Mesendoderm (in vitro differentiated cells): ENCODE results near the gene RAD18.

ENCODE experiments used
- DNase-seq: peaks from one replicate; pipeline ENCODE4 v3.0.0; 2013
- H2AK5ac ChIP-seq: 2 replicates; pipeline ENCODE4 v1.6.1; 2013; ENCODE audit warnings: low read length, inconsistent platforms
- H2BK120ac ChIP-seq: 2 replicates; pipeline ENCODE4 v1.6.1; 2013; ENCODE audit warnings: low read depth, mild to moderate bottlenecking, low read length, moderate library complexity, mixed read lengths
- H2BK15ac ChIP-seq: replicated peaks from 2 replicates; pipeline ENCODE4 v1.6.1; 2013; ENCODE audit warnings: low read depth, mild to moderate bottlenecking, moderate library complexity
- H2BK5ac ChIP-seq: 2 replicates; pipeline ENCODE4 v1.6.1; 2013; ENCODE audit warnings: low read length, inconsistent platforms
- H3K18ac ChIP-seq: 2 replicates; pipeline ENCODE4 v1.6.1; 2013; ENCODE audit warnings: mild to moderate bottlenecking, low read length, mixed read lengths
- H3K23ac ChIP-seq: one replicate; pipeline ENCODE4 v1.6.1; 2013; ENCODE audit warnings: low read length
- H3K27ac ChIP-seq: 2 replicates; pipeline ENCODE4 v1.5.1; 2013; ENCODE audit warnings: low read depth, mild to moderate bottlenecking, inconsistent platforms, low read length, moderate library complexity
- H3K27me3 ChIP-seq: 2 replicates; pipeline ENCODE4 v1.6.1; 2013; ENCODE audit warnings: low read length, control low read depth, mild to moderate bottlenecking, inconsistent platforms; ENCODE audit not compliant: insufficient read depth, poor library complexity
- H3K36me3 ChIP-seq: 2 replicates; pipeline ENCODE4 v1.6.1; 2013; ENCODE audit warnings: low read length, inconsistent platforms; ENCODE audit not compliant: control insufficient read depth, insufficient read depth
- H3K4ac ChIP-seq: one replicate; pipeline ENCODE4 v1.6.1; 2013; ENCODE audit warnings: low read depth, mild to moderate bottlenecking, low read length, moderate library complexity
- H3K4me1 ChIP-seq: 2 replicates; pipeline ENCODE4 v1.6.1; 2013; ENCODE audit warnings: low read depth, low read length, inconsistent platforms; ENCODE audit not compliant: control insufficient read depth
- H3K4me2 ChIP-seq: 2 replicates; pipeline ENCODE4 v1.6.1; 2013; ENCODE audit warnings: low read length
- H3K4me3 ChIP-seq: 2 replicates; pipeline ENCODE4 v1.5.1; 2013; ENCODE audit warnings: mild to moderate bottlenecking, low read length
- H3K56ac ChIP-seq: one replicate; pipeline ENCODE4 v1.6.1; 2013; ENCODE audit warnings: low read length
- H3K79me1 ChIP-seq: 2 replicates; pipeline ENCODE4 v1.6.1; 2013; ENCODE audit warnings: low read length, inconsistent platforms
- H3K79me2 ChIP-seq: 2 replicates; pipeline ENCODE4 v1.6.1; 2013; ENCODE audit warnings: mild to moderate bottlenecking, low read length; ENCODE audit not compliant: control insufficient read depth, insufficient read depth
- H3K9ac ChIP-seq: 2 replicates; pipeline ENCODE4 v1.6.1; 2013; ENCODE audit warnings: low read length, inconsistent platforms
- H4K5ac ChIP-seq: one replicate; pipeline ENCODE4 v1.6.1; 2013; ENCODE audit warnings: low read length
- H4K8ac ChIP-seq: one replicate; pipeline ENCODE4 v1.6.1; 2013; ENCODE audit warnings: low read depth, mild to moderate bottlenecking, control low read depth, low read length, moderate library complexity
- WGBS: extraction: QIAGEN DNeasy Blood & Tissue Kit; methylation state at CpG from one replicate; pipeline ENCODE4 v1.1.7; 2013; ENCODE audit warnings: low lambda C conversion rate, missing lambda C conversion rate; ENCODE audit not compliant: insufficient coverage; ENCODE audit errors: extremely low coverage; 5-methylcytosine and 5-hydroxymethylcytosine counted together

The RAD18 gene

GRCh38 chr3:8903191-8903590 is 60.1 kb downstream of the RAD18 start:
- no peaks in the 10 kb centered on the region for H3K4me1 ChIP-seq
- H4K5ac ChIP-seq = no peak overlapping the region
- no peak overlapping the region for H3K4me3 ChIP-seq
- no peak overlapping the region for H3K9ac ChIP-seq
- no peak overlapping the region for H4K8ac ChIP-seq
- H2BK120ac ChIP-seq = no peak overlapping the region
- no peak for DNase-seq
- no peaks in the 10 kb centered on the region for H3K36me3 ChIP-seq
- no peaks in the 10 kb centered on the region for H3K79me2 ChIP-seq
- H3K27ac ChIP-seq = no peak overlapping the region
- H3K18ac ChIP-seq = no peak overlapping the region
- no peaks in the 10 kb centered on the region for H3K79me1 ChIP-seq
- H3K27me3 ChIP-seq = no peaks in the 10 kb centered on the region
- H3K4ac ChIP-seq = no peak overlapping the region
- H2AK5ac ChIP-seq = no peak overlapping the region
- no peak overlapping the region for H3K23ac ChIP-seq
- H2BK15ac ChIP-seq = no peak overlapping the region
- no peak overlapping the region for H3K4me2 ChIP-seq
- H3K56ac ChIP-seq = no peak overlapping the region
- WGBS = 100% methylated on average over 1 of the region's 5 CpGs
- H2BK5ac ChIP-seq = no peak overlapping the region

GRCh38 chr3:8900869-8901268 is 62.4 kb downstream of the RAD18 start:
- DNase-seq = no peak
- Histone ChIP-seq H3K79me2 (no peaks in the 10 kb centered on the region), H2BK120ac (no peak overlapping the region), H3K18ac (no peak overlapping the region), H3K27ac (no peak overlapping the region), H4K5ac (no peak overlapping the region), H3K23ac (no peak overlapping the region), H3K4me3 (no peak overlapping the region), H3K4me2 (no peak overlapping the region), H3K56ac (no peak overlapping the region), H3K36me3 (no peaks in the 10 kb centered on the region), H2BK15ac (no peak overlapping the region), H3K9ac (no peak overlapping the region), H3K4me1 (no peaks in the 10 kb centered on the region), H2BK5ac (no peak overlapping the region), H2AK5ac (no peak overlapping the region), H3K79me1 (no peaks in the 10 kb centered on the region), H4K8ac (no peak overlapping the region), H3K27me3 (no peaks in the 10 kb centered on the region), H3K4ac (no peak overlapping the region)
- whole genome bisulfite sequencing = no CpG with 5 or more reads among the region's 3 CpGs

- Histone ChIP-seq H3K9ac (no peak overlapping the region), H3K27me3 (no peaks in the 10 kb centered on the region), H2BK5ac (no peak overlapping the region), H3K4me2 (no peak overlapping the region), H2BK15ac (no peak overlapping the region), H3K79me2 (no peaks in the 10 kb centered on the region), H3K23ac (no peak overlapping the region), H3K56ac (no peak overlapping the region), H2BK120ac (no peak overlapping the region), H3K36me3 (no peaks in the 10 kb centered on the region), H4K8ac (no peak overlapping the region), H3K4ac (no peak overlapping the region), H3K4me1 (no peaks in the 10 kb centered on the region), H3K27ac (no peak overlapping the region), H2AK5ac (no peak overlapping the region), H3K4me3 (no peak overlapping the region), H4K5ac (no peak overlapping the region), H3K18ac (no peak overlapping the region), H3K79me1 (no peaks in the 10 kb centered on the region)
- WGBS = no CpG with 5 or more reads among the region's 1 CpG
- DNase-seq = no peak
Observed at GRCh38 chr3:8899876-8900460, 63.3 kb downstream of the RAD18 start.

- Histone ChIP-seq H3K9ac (no peak overlapping the region), H4K8ac (no peak overlapping the region), H3K4me1 (no peaks in the 10 kb centered on the region), H2BK15ac (no peak overlapping the region), H3K79me1 (no peaks in the 10 kb centered on the region), H2BK5ac (no peak overlapping the region), H3K4me3 (no peak overlapping the region), H3K36me3 (no peaks in the 10 kb centered on the region), H3K4me2 (no peak overlapping the region), H2BK120ac (no peak overlapping the region), H3K79me2 (no peaks in the 10 kb centered on the region), H3K27ac (no peak overlapping the region), H3K18ac (no peak overlapping the region), H3K4ac (no peak overlapping the region), H4K5ac (no peak overlapping the region), H3K23ac (no peak overlapping the region), H3K56ac (no peak overlapping the region), H3K27me3 (no peaks in the 10 kb centered on the region), H2AK5ac (no peak overlapping the region)
- no peak for DNase-seq
- no CpG with 5 or more reads among the region's 2 CpGs for WGBS
Observed at GRCh38 chr3:8895829-8896228, 67.4 kb downstream of the RAD18 start.

- H3K4me2 ChIP-seq = no peak overlapping the region
- H4K8ac ChIP-seq = no peak overlapping the region
- H3K18ac ChIP-seq = no peak overlapping the region
- H3K9ac ChIP-seq = no peak overlapping the region
- no peak for DNase-seq
- H3K56ac ChIP-seq = no peak overlapping the region
- no peak overlapping the region for H3K4ac ChIP-seq
- H2BK15ac ChIP-seq = no peak overlapping the region
- no peak overlapping the region for H3K27ac ChIP-seq
- no peak overlapping the region for H4K5ac ChIP-seq
- no peaks in the 10 kb centered on the region for H3K27me3 ChIP-seq
- no peaks in the 10 kb centered on the region for H3K36me3 ChIP-seq
- H3K4me3 ChIP-seq = no peak overlapping the region
- no peaks in the 10 kb centered on the region for H3K79me1 ChIP-seq
- no peak overlapping the region for H3K23ac ChIP-seq
- no CpG with 5 or more reads among the region's 5 CpGs for WGBS
- no peak overlapping the region for H2AK5ac ChIP-seq
- no peaks in the 10 kb centered on the region for H3K79me2 ChIP-seq
- no peaks in the 10 kb centered on the region for H3K4me1 ChIP-seq
- no peak overlapping the region for H2BK5ac ChIP-seq
- no peak overlapping the region for H2BK120ac ChIP-seq
Observed at GRCh38 chr3:8893001-8893400, 70.3 kb downstream of the RAD18 start.

- Histone ChIP-seq H3K4me2 (no peak overlapping the region), H3K27ac (no peak overlapping the region), H3K36me3 (no peaks in the 10 kb centered on the region), H3K23ac (no peak overlapping the region), H3K4ac (no peak overlapping the region), H3K4me3 (no peak overlapping the region), H3K56ac (no peak overlapping the region), H2BK5ac (no peak overlapping the region), H3K79me2 (no peaks in the 10 kb centered on the region), H3K27me3 (no peaks in the 10 kb centered on the region), H3K9ac (no peak overlapping the region), H3K18ac (no peak overlapping the region), H3K4me1 (no peaks in the 10 kb centered on the region), H4K8ac (no peak overlapping the region), H2AK5ac (no peak overlapping the region), H4K5ac (no peak overlapping the region), H2BK120ac (no peak overlapping the region), H2BK15ac (no peak overlapping the region), H3K79me1 (no peaks in the 10 kb centered on the region)
- no CpG with 5 or more reads among the region's 1 CpG for WGBS
- no peak for DNase-seq
Observed at GRCh38 chr3:8891774-8892173, 71.5 kb downstream of the RAD18 start.
